ENCODE data around the gene CRIP2. TPM values are rescaled to one million over a fixed set of nuclear protein-coding genes. Genes with fewer than 3 reads are reported as not detected.

CRIP2 gene
- total RNA-seq, 5 donors from 2014 or later (not counting 1 experiment from before 2014, with no cell fraction given): 6.4 to 38.7 (median 19.7) TPM

- Mint-ChIP-seq H3K27ac (no peak overlapping the region), H3K27me3 (no peaks in the 10 kb centered on the region), H3K4me3 (peak overlapping the region; percentile 3 to 22 (median 13)), H3K9me3 (no peaks in the 10 kb centered on the region), H3K36me3 (peaks cover 5% of the 10 kb centered on the region), H3K4me1 (peaks cover 15 to 22% (median 19%) of the 10 kb centered on the region in 3 donors)
- CTCF ChIA-PET: interaction anchor here in 1 of 2 donors (0.6 kb wide), 1 partner anchor 45 kb away, joined by 3 read pairs; no protein-coding TSS in a partner anchor
- DNase-seq: peak in 1 of 35 experiments; percentile 17
- Histone ChIP-seq H3K9me3 (no peaks in the 10 kb centered on the region), H3K4me1 (ENCODE audit: control insufficient read depth in 1 of 2, extremely low read depth in 1 of 2, insufficient read depth in 2 of 2, low read length in 2 of 2) (peaks cover 5 to 34% of the 10 kb centered on the region in 2 experiments), H3K36me3 (ENCODE audit: control insufficient read depth in 2 of 2, extremely low read depth in 1 of 2, insufficient read depth in 1 of 2, low read length in 1 of 2) (peaks cover 0 to 9% of the 10 kb centered on the region in 2 donors), H3K27ac (ENCODE audit: low read length) (no peak overlapping the region), H3K27me3 (replicated peaks in 1 of 2; ENCODE audit: control insufficient read depth in 2 of 2, extremely low read depth in 1 of 2, insufficient read depth in 2 of 2, low read length in 1 of 2) (no peaks in the 10 kb centered on the region), H3K4me3 (ENCODE audit: control insufficient read depth in 1 of 2, extremely low read depth in 1 of 2, low read length in 1 of 2) (no peak overlapping the region)
- POLR2A ChIA-PET: no interaction called here
- WGBS (ENCODE audit: insufficient coverage): 97% methylated on average over 15 of the region's 20 CpGs
- no peak for ATAC-seq (replicated peaks in 1 of 4)
These were observed 18.6 kb downstream of the CRIP2 start for GRCh38 chr14:105492971-105493871.

- ATAC-seq (replicated peaks in 1 of 4) (no peak), DNase-seq (peak in 1 of 35 experiments; percentile 1)
- no peaks in the 10 kb centered on the region for H3K27me3 Mint-ChIP-seq
- WGBS (ENCODE audit: insufficient coverage): 98% methylated on average over 9 of the region's 16 CpGs
- Histone ChIP-seq H3K27me3 (replicated peaks in 1 of 2; ENCODE audit: control insufficient read depth in 2 of 2, extremely low read depth in 1 of 2, insufficient read depth in 2 of 2, low read length in 1 of 2) (no peaks in the 10 kb centered on the region), H3K27ac (ENCODE audit: low read length) (no peak overlapping the region), H3K4me1 (ENCODE audit: control insufficient read depth in 1 of 2, extremely low read depth in 1 of 2, insufficient read depth in 2 of 2, low read length in 2 of 2) (peaks cover 0 to 25% of the 10 kb centered on the region in 2 experiments), H3K4me3 (ENCODE audit: control insufficient read depth in 1 of 2, extremely low read depth in 1 of 2, low read length in 1 of 2) (no peak overlapping the region), H3K9me3 (no peaks in the 10 kb centered on the region), H3K36me3 (ENCODE audit: control insufficient read depth in 2 of 2, extremely low read depth in 1 of 2, insufficient read depth in 1 of 2, low read length in 1 of 2) (peaks cover 0 to 3% of the 10 kb centered on the region in 2 donors)
- no peaks in the 10 kb centered on the region for H3K9me3 Mint-ChIP-seq
- H3K27ac Mint-ChIP-seq: no peak overlapping the region
- H3K36me3 Mint-ChIP-seq: peaks cover 5% of the 10 kb centered on the region
- ChIA-PET POLR2A (no interaction called here), CTCF (no interaction called here)
- H3K4me1 Mint-ChIP-seq: peaks cover 13 to 14% (median 14%) of the 10 kb centered on the region in 3 donors
- H3K4me3 Mint-ChIP-seq: no peak overlapping the region
These were observed 19.4 kb downstream of the CRIP2 start for GRCh38 chr14:105493921-105494605.

GRCh38 chr14:105494606-105494929, 19.9 kb downstream of the CRIP2 start:
- POLR2A ChIA-PET: no interaction called here
- CTCF ChIA-PET: no interaction called here
- Histone ChIP-seq H3K27ac (ENCODE audit: low read length) (no peak overlapping the region), H3K27me3 (replicated peaks in 1 of 2; ENCODE audit: control insufficient read depth in 2 of 2, extremely low read depth in 1 of 2, insufficient read depth in 2 of 2, low read length in 1 of 2) (no peaks in the 10 kb centered on the region), H3K4me3 (ENCODE audit: control insufficient read depth in 1 of 2, extremely low read depth in 1 of 2, low read length in 1 of 2) (no peak overlapping the region), H3K4me1 (ENCODE audit: control insufficient read depth in 1 of 2, extremely low read depth in 1 of 2, insufficient read depth in 2 of 2, low read length in 2 of 2) (peaks cover 0 to 20% of the 10 kb centered on the region in 2 experiments), H3K9me3 (no peaks in the 10 kb centered on the region), H3K36me3 (ENCODE audit: control insufficient read depth in 2 of 2, extremely low read depth in 1 of 2, insufficient read depth in 1 of 2, low read length in 1 of 2) (peaks cover 0 to 3% of the 10 kb centered on the region in 2 donors)
- H3K9me3 Mint-ChIP-seq: no peaks in the 10 kb centered on the region
- H3K4me1 Mint-ChIP-seq: peaks cover 8 to 9% (median 9%) of the 10 kb centered on the region in 3 donors
- H3K4me3 Mint-ChIP-seq: no peak overlapping the region
- WGBS (ENCODE audit: insufficient coverage): 100% methylated on average over 2 of the region's 6 CpGs
- H3K36me3 Mint-ChIP-seq: peaks cover 1% of the 10 kb centered on the region
- no peak for ATAC-seq (replicated peaks in 1 of 4)
- no peak for DNase-seq
- H3K27ac Mint-ChIP-seq: no peak overlapping the region
- no peaks in the 10 kb centered on the region for H3K27me3 Mint-ChIP-seq

GRCh38 chr14:105495101-105495989, 20.7 kb downstream of the CRIP2 start:
- 97% methylated on average over 17 of the region's 18 CpGs for WGBS (ENCODE audit: insufficient coverage)
- no peak overlapping the region for H3K27ac Mint-ChIP-seq
- POLR2A ChIA-PET: no interaction called here
- no peaks in the 10 kb centered on the region for H3K9me3 Mint-ChIP-seq
- no peak overlapping the region for H3K27ac ChIP-seq (ENCODE audit: low read length)
- ATAC-seq (replicated peaks in 1 of 4): no peak
- H3K36me3 Mint-ChIP-seq: no peaks in the 10 kb centered on the region
- peaks cover 0 to 3% of the 10 kb centered on the region in 2 donors for H3K36me3 ChIP-seq (ENCODE audit: control insufficient read depth in 2 of 2, extremely low read depth in 1 of 2, insufficient read depth in 1 of 2, low read length in 1 of 2)
- no peaks in the 10 kb centered on the region for H3K9me3 ChIP-seq
- peaks cover 6 to 8% (median 6%) of the 10 kb centered on the region in 3 donors for H3K4me1 Mint-ChIP-seq
- H3K4me1 ChIP-seq (ENCODE audit: control insufficient read depth in 1 of 2, extremely low read depth in 1 of 2, insufficient read depth in 2 of 2, low read length in 2 of 2): peaks cover 0 to 14% of the 10 kb centered on the region in 2 experiments
- no peak overlapping the region for H3K4me3 Mint-ChIP-seq
- no peak overlapping the region for H3K4me3 ChIP-seq (ENCODE audit: control insufficient read depth in 1 of 2, extremely low read depth in 1 of 2, low read length in 1 of 2)
- peak in 1 of 35 experiments; percentile 1 for DNase-seq
- H3K27me3 Mint-ChIP-seq: no peaks in the 10 kb centered on the region
- no peaks in the 10 kb centered on the region for H3K27me3 ChIP-seq (replicated peaks in 1 of 2; ENCODE audit: control insufficient read depth in 2 of 2, extremely low read depth in 1 of 2, insufficient read depth in 2 of 2, low read length in 1 of 2)
- CTCF ChIA-PET: no interaction called here

GRCh38 chr14:105495990-105496830, 21.6 kb downstream of the CRIP2 start:
- ATAC-seq (replicated peaks in 1 of 4) (no peak), DNase-seq (no peak)
- WGBS (ENCODE audit: insufficient coverage): 86% methylated on average over 9 of the region's 18 CpGs
- Histone ChIP-seq H3K4me1 (ENCODE audit: control insufficient read depth in 1 of 2, extremely low read depth in 1 of 2, insufficient read depth in 2 of 2, low read length in 2 of 2) (peaks cover 0 to 14% of the 10 kb centered on the region in 2 experiments), H3K4me3 (ENCODE audit: control insufficient read depth in 1 of 2, extremely low read depth in 1 of 2, low read length in 1 of 2) (no peak overlapping the region), H3K27ac (ENCODE audit: low read length) (no peak overlapping the region), H3K36me3 (ENCODE audit: control insufficient read depth in 2 of 2, extremely low read depth in 1 of 2, insufficient read depth in 1 of 2, low read length in 1 of 2) (peaks cover 0 to 3% of the 10 kb centered on the region in 2 donors), H3K27me3 (replicated peaks in 1 of 2; ENCODE audit: control insufficient read depth in 2 of 2, extremely low read depth in 1 of 2, insufficient read depth in 2 of 2, low read length in 1 of 2) (no peaks in the 10 kb centered on the region), H3K9me3 (no peaks in the 10 kb centered on the region)
- no peaks in the 10 kb centered on the region for H3K9me3 Mint-ChIP-seq
- peaks cover 5 to 6% (median 6%) of the 10 kb centered on the region in 3 donors for H3K4me1 Mint-ChIP-seq
- H3K4me3 Mint-ChIP-seq: no peak overlapping the region
- no peaks in the 10 kb centered on the region for H3K36me3 Mint-ChIP-seq
- POLR2A ChIA-PET: no interaction called here
- H3K27me3 Mint-ChIP-seq: no peaks in the 10 kb centered on the region
- CTCF ChIA-PET: no interaction called here
- no peak overlapping the region for H3K27ac Mint-ChIP-seq
